HL-60 (cell line): ENCODE data around the gene CRBN.

ENCODE experiments used
- DNase-seq, 2 experiments: peaks; one replicate each; pipeline ENCODE4 v3.0.0-alpha.2; 2010 to 2020; ENCODE audit warnings: low read depth in 1 of 2, low spot score in 1 of 2
- H3K27ac ChIP-seq: fragments of 250-450 bp; sonication (Bioruptor Pico); replicated peaks from 2 replicates; pipeline ENCODE4 v1.5.1; 2020; ENCODE audit warnings: mild to moderate bottlenecking, moderate library complexity
- H3K27me3 ChIP-seq: fragments of 250-450 bp; sonication (Bioruptor Pico); 2 replicates; pipeline ENCODE4 v1.5.1; 2021; ENCODE audit warnings: mild to moderate bottlenecking, moderate library complexity; ENCODE audit not compliant: insufficient read depth, poor library complexity, severe bottlenecking
- H3K4me3 ChIP-seq: replicated peaks from 2 replicates; pipeline ENCODE4 v1.5.1; 2011; ENCODE audit warnings: mild to moderate bottlenecking, control low read depth, low read length; ENCODE audit not compliant: insufficient read depth
- CTCF ChIP-seq: IDR thresholded peaks from one replicate; pipeline ENCODE4 v1.5.1; 2011; ENCODE audit warnings: low read length, control low read depth, inconsistent platforms; ENCODE audit not compliant: insufficient read depth
- GABPA ChIP-seq: IDR thresholded peaks from 2 replicates; pipeline ENCODE4 v1.6.1; 2012; ENCODE audit warnings: low read depth
- POLR2AphosphoS5 ChIP-seq: IDR thresholded peaks from 2 replicates; pipeline ENCODE4 v1.6.1; 2012; ENCODE audit warnings: low read depth
- REST ChIP-seq: IDR thresholded peaks from 2 replicates; pipeline ENCODE4 v1.6.1; 2012; ENCODE audit warnings: low read depth; ENCODE audit not compliant: insufficient replicate concordance
- SPI1 ChIP-seq: IDR thresholded peaks from 2 replicates; pipeline ENCODE4 v1.6.1; 2012; ENCODE audit warnings: low read depth, mild to moderate bottlenecking, borderline replicate concordance

Gene CRBN

GRCh38 chr3:3110299-3110630 is 69.2 kb downstream of the CRBN start, which contains the start of gene IL5RA:
IL5RA (minus strand) TSS chr3:3110374; CDS start chr3:3104984, 5,390 bp downstream.
- Histone ChIP-seq H3K27me3 (no peaks in the 10 kb centered on the region), H3K4me3 (no peak within 1 kb of the TSS), H3K27ac (peak within 1 kb of the TSS; percentile 57)
- TF ChIP-seq GABPA (no peak), SPI1 (no peak), POLR2AphosphoS5 (no peak), CTCF (no peak), REST (no peak)
- DNase-seq, result peak in 1 of 2 experiments; percentile 28

- peak in 1 of 2 experiments; percentile 8 for DNase-seq
- Histone ChIP-seq H3K4me3 (no peak overlapping the region), H3K27me3 (no peaks in the 10 kb centered on the region), H3K27ac (peak overlapping the region; percentile 57)
- no peak for TF ChIP-seq REST
- no peak for TF ChIP-seq GABPA
- no peak for TF ChIP-seq SPI1
- TF ChIP-seq POLR2AphosphoS5, result no peak
- TF ChIP-seq CTCF, result no peak
These were observed 69.8 kb downstream of the CRBN start for GRCh38 chr3:3109407-3110298.

GRCh38 chr3:3107858-3108257 is 71.6 kb downstream of the CRBN start:
- Histone ChIP-seq H3K27ac (no peak overlapping the region), H3K27me3 (no peaks in the 10 kb centered on the region), H3K4me3 (no peak overlapping the region)
- no peak for TF ChIP-seq REST
- TF ChIP-seq GABPA, result no peak
- no peak for TF ChIP-seq SPI1
- no peak for TF ChIP-seq POLR2AphosphoS5
- TF ChIP-seq CTCF, result no peak
- no peak for DNase-seq
